Muscle layer of duodenum (tissue), 2 donors: Measurements from ENCODE around the gene LBH.
"Not testable (repeated sequence)": the region's sequence is repeated elsewhere in the genome, so short reads cannot be mapped to it uniquely, and the experiment has no call there.

ENCODE experiments used
- H3K27ac ChIP-seq: one replicate; pipeline ENCODE4 v1.7.0; 2013; ENCODE audit warnings: mild to moderate bottlenecking, low read length
- H3K27me3 ChIP-seq: one replicate; pipeline ENCODE4 v1.7.0; 2013; ENCODE audit warnings: low read depth, mild to moderate bottlenecking, control low read depth, low read length
- H3K36me3 ChIP-seq, 2 donors: one replicate each; pipeline ENCODE4 v1.7.0; 2013; ENCODE audit warnings: low read length in 2 of 2, control low read depth in 1 of 2, mild to moderate bottlenecking in 1 of 2; ENCODE audit not compliant: insufficient read depth in 2 of 2, control insufficient read depth in 1 of 2
- H3K4me1 ChIP-seq, 2 donors: one replicate each; pipeline ENCODE4 v1.7.0; 2013; ENCODE audit warnings: low read length in 2 of 2, mild to moderate bottlenecking in 2 of 2, control low read depth in 1 of 2, moderate library complexity in 1 of 2; ENCODE audit not compliant: insufficient read depth in 2 of 2, control insufficient read depth in 1 of 2
- H3K4me3 ChIP-seq, 2 donors: one replicate each; pipeline ENCODE4 v1.7.0; 2013; ENCODE audit warnings: low read length in 2 of 2, low read depth in 1 of 2, mild to moderate bottlenecking in 1 of 2
- H3K9me3 ChIP-seq, 2 donors: one replicate each; pipeline ENCODE4 v1.7.0; 2013; ENCODE audit warnings: low read length in 2 of 2, control low read depth in 1 of 2, mild to moderate bottlenecking in 1 of 2; ENCODE audit not compliant: control insufficient read depth in 1 of 2
- donor health status: healthy.

Gene LBH

GRCh38 chr2:30261695-30262211 is 30.4 kb downstream of the LBH start:
- Histone ChIP-seq H3K4me1 (peaks cover 0 to 4% of the 10 kb centered on the region in 2 donors), H3K9me3 (peaks cover 0 to 5% of the 10 kb centered on the region in 2 donors), H3K36me3 (peaks cover 20 to 30% of the 10 kb centered on the region in 2 donors), H3K4me3 (no peak overlapping the region), H3K27ac (no peak overlapping the region), H3K27me3 (no peaks in the 10 kb centered on the region)

GRCh38 chr2:30262716-30263309 is 31.5 kb downstream of the LBH start:
- Histone ChIP-seq H3K27me3 (no peaks in the 10 kb centered on the region), H3K9me3 (peaks cover 0 to 5% of the 10 kb centered on the region in 2 donors), H3K36me3 (peaks cover 16 to 20% of the 10 kb centered on the region in 2 donors), H3K4me1 (peaks cover 0 to 4% of the 10 kb centered on the region in 2 donors), H3K27ac (no peak overlapping the region), H3K4me3 (no peak overlapping the region)

- Histone ChIP-seq H3K4me1 (peaks cover 0 to 4% of the 10 kb centered on the region in 2 donors), H3K36me3 (peaks cover 2 to 5% of the 10 kb centered on the region in 2 donors), H3K27me3 (no peaks in the 10 kb centered on the region), H3K9me3 (peaks cover 0 to 5% of the 10 kb centered on the region in 2 donors), H3K4me3 (no peak overlapping the region), H3K27ac (no peak overlapping the region)
Observed at GRCh38 chr2:30264274-30264673, 32.9 kb downstream of the LBH start.

GRCh38 chr2:30265052-30266015 is 34.0 kb downstream of the LBH start:
- H3K27ac ChIP-seq: no peak overlapping the region
- H3K4me1 ChIP-seq: peaks cover 0 to 4% of the 10 kb centered on the region in 2 donors
- H3K4me3 ChIP-seq: no peak overlapping the region
- H3K9me3 ChIP-seq: peaks cover 0 to 5% of the 10 kb centered on the region in 2 donors
- no peaks in the 10 kb centered on the region for H3K27me3 ChIP-seq
- no peaks in the 10 kb centered on the region for H3K36me3 ChIP-seq

- H3K27me3 ChIP-seq: no peaks in the 10 kb centered on the region
- H3K27ac ChIP-seq: no peak overlapping the region
- peaks cover 0 to 4% of the 10 kb centered on the region in 2 donors for H3K4me1 ChIP-seq
- no peak overlapping the region for H3K4me3 ChIP-seq
- peaks cover 0 to 5% of the 10 kb centered on the region in 2 donors for H3K9me3 ChIP-seq
- no peaks in the 10 kb centered on the region for H3K36me3 ChIP-seq
Observed at GRCh38 chr2:30266051-30266621, 34.8 kb downstream of the LBH start.

- Histone ChIP-seq H3K27ac (no peak overlapping the region), H3K4me3 (no peak overlapping the region), H3K36me3 (no peaks in the 10 kb centered on the region), H3K9me3 (peaks cover 0 to 5% of the 10 kb centered on the region in 2 donors), H3K27me3 (no peaks in the 10 kb centered on the region), H3K4me1 (peaks cover 0 to 4% of the 10 kb centered on the region in 2 donors)
Observed at GRCh38 chr2:30266705-30267104, 35.4 kb downstream of the LBH start.

GRCh38 chr2:30267161-30267975 is 36.0 kb downstream of the LBH start:
- Histone ChIP-seq H3K36me3 (no peaks in the 10 kb centered on the region), H3K27ac (no peak overlapping the region), H3K4me3 (no peak overlapping the region), H3K27me3 (no peaks in the 10 kb centered on the region), H3K4me1 (peaks cover 0 to 4% of the 10 kb centered on the region in 2 donors), H3K9me3 (peaks cover 0 to 5% of the 10 kb centered on the region in 2 donors)

- no peak overlapping the region for H3K27ac ChIP-seq
- no peaks in the 10 kb centered on the region for H3K36me3 ChIP-seq
- peaks cover 0 to 5% of the 10 kb centered on the region in 2 donors for H3K9me3 ChIP-seq
- no peaks in the 10 kb centered on the region for H3K27me3 ChIP-seq
- H3K4me1 ChIP-seq: peaks cover 4 to 5% of the 10 kb centered on the region in 2 donors
- H3K4me3 ChIP-seq: no peak overlapping the region
Observed at GRCh38 chr2:30268296-30268871, 37.0 kb downstream of the LBH start.

GRCh38 chr2:30269114-30269770 is 37.9 kb downstream of the LBH start:
- not testable (repeated sequence) for H3K4me3 ChIP-seq, H3K4me1 ChIP-seq, H3K27me3 ChIP-seq, H3K27ac ChIP-seq, H3K9me3 ChIP-seq, H3K36me3 ChIP-seq

GRCh38 chr2:30269771-30270145 is 38.4 kb downstream of the LBH start:
- Histone ChIP-seq H3K4me1 (peaks cover 4 to 12% of the 10 kb centered on the region in 2 donors), H3K27me3 (no peaks in the 10 kb centered on the region), H3K36me3 (no peaks in the 10 kb centered on the region), H3K9me3 (no peaks in the 10 kb centered on the region), H3K4me3 (no peak overlapping the region), H3K27ac (no peak overlapping the region)
